Mucosa of descending colon (tissue), 3 donors: ENCODE results near the gene CHGA. TPM values are rescaled to one million over a fixed set of nuclear protein-coding genes. Genes with fewer than 3 reads are reported as not detected.

Source experiments
- ATAC-seq: fragments of 200-7000 bp; cut with Tn5 transposase; one replicate; pipeline ENCODE4 v1.9.1; 2020; ENCODE audit warnings: mild to moderate bottlenecking, moderate library complexity
- DNase-seq, 3 donors: peaks; one replicate each; pipeline ENCODE4 v3.0.0-alpha.2; 2020
- H3K36me3 ChIP-seq: fragments of 200-600 bp; one replicate; pipeline ENCODE4 v1.8.0; 2021; ENCODE audit warnings: low read depth, mild to moderate bottlenecking
- H3K4me1 ChIP-seq: fragments of 200-600 bp; one replicate; pipeline ENCODE4 v1.8.0; 2021; ENCODE audit warnings: low read depth, mild to moderate bottlenecking
- H3K4me3 ChIP-seq: fragments of 200-600 bp; one replicate; pipeline ENCODE4 v1.8.0; 2021; ENCODE audit warnings: mild to moderate bottlenecking
- H3K9me3 ChIP-seq: fragments of 200-600 bp; one replicate; pipeline ENCODE4 v1.8.0; 2021; ENCODE audit warnings: mild to moderate bottlenecking
- intact Hi-C, 2 donors: fragments of 100-400 bp; cut with DNase I in 1 of 2; cut with micrococcal nuclease in 1 of 2; formaldehyde crosslinking; loops; one replicate each; pipeline versions ENCODE4 v1.11.0 to v1.11.1; 2022; cut with DNase I, micrococcal nuclease
- total RNA-seq, 3 donors: library from RNA; stranded (reverse); fragmentation: NEBNext Ultra II Directional in 2 of 3; extraction: Animal tissue kit (Norgen Biotek cat#: 25700) in 2 of 3; gene quantifications; one replicate each; pipeline versions ENCODE4 v1.2.1 to v1.2.4, GENCODE V29; 2021 to 2023
- TF ChIP-seq, protein P1 (sequence below): fragments of 200-600 bp; IDR thresholded peaks from one replicate; pipeline ENCODE4 v1.8.0; 2022; ENCODE audit warnings: antibody characterized with exemption, mild to moderate bottlenecking
- donor health status: DM: no; HTN: no; CAD: no; lungs with moderate emphysema.
- donor health status: DM: no; HTN: no; CAD: no.
- donor health status: DM: no; HTN: yes; CAD: no.

Gene CHGA
- total RNA-seq, 3 donors from 2014 or later, result 39.1 to 236 (median 187) TPM

DNA sequence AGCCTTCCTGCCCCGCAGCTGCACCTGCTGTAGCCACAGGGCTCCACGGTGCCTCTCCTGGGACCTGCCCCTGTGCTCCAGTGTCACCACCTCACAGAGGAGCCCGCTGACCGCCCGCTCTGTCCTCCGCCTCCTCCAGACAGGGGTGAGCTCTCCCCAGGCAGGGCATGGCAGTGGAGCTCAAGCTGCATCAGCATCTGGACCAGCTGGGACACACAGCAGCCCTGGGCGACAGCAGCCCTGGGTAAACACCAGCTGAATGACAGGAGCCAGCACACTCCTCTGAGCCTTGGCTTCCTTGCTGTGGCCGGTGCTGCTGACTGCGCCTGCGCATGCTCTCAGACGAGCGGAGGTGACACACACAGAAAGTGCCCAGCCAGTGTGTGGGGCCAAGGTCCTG lies 22.0 kb downstream of the CHGA start:
- TF ChIP-seq, protein P1, sequence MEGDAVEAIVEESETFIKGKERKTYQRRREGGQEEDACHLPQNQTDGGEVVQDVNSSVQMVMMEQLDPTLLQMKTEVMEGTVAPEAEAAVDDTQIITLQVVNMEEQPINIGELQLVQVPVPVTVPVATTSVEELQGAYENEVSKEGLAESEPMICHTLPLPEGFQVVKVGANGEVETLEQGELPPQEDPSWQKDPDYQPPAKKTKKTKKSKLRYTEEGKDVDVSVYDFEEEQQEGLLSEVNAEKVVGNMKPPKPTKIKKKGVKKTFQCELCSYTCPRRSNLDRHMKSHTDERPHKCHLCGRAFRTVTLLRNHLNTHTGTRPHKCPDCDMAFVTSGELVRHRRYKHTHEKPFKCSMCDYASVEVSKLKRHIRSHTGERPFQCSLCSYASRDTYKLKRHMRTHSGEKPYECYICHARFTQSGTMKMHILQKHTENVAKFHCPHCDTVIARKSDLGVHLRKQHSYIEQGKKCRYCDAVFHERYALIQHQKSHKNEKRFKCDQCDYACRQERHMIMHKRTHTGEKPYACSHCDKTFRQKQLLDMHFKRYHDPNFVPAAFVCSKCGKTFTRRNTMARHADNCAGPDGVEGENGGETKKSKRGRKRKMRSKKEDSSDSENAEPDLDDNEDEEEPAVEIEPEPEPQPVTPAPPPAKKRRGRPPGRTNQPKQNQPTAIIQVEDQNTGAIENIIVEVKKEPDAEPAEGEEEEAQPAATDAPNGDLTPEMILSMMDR, result no peak
- H3K9me3 ChIP-seq, result no peaks in the 10 kb centered on the region
- no peak overlapping the region for H3K4me3 ChIP-seq
- intact Hi-C loops, result no loop called here
- DNase-seq (no peak), ATAC-seq (no peak)
- no peaks in the 10 kb centered on the region for H3K36me3 ChIP-seq
- peaks cover 4% of the 10 kb centered on the region for H3K4me1 ChIP-seq

DNA sequence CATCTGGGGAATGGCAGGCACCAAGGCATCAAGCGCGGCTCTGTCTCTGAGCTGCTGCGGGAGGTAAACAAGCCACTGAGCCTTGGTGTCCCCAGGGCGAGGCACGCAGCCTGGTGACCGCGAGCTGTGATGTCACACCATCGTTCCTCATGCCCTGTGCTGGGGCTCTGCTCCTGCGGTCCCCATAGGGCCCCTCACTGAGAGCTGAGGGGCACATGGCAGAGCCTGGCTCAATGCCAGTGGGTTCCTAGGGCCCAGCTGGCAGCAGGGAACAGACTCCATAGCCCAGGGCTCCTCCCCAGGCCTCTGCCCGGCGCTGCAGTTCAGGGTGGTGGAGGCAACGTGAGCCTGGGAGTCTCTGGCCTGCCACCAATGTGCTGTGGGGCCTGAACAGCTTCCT lies 22.6 kb downstream of the CHGA start:
- TF ChIP-seq, protein P1, result no peak
- intact Hi-C loops, result no loop called here
- Histone ChIP-seq H3K9me3 (no peaks in the 10 kb centered on the region), H3K4me1 (peaks cover 4% of the 10 kb centered on the region), H3K36me3 (no peaks in the 10 kb centered on the region), H3K4me3 (no peak overlapping the region)
- ATAC-seq, result no peak
- peak in 1 of 3 donors; percentile 44 for DNase-seq

DNA sequence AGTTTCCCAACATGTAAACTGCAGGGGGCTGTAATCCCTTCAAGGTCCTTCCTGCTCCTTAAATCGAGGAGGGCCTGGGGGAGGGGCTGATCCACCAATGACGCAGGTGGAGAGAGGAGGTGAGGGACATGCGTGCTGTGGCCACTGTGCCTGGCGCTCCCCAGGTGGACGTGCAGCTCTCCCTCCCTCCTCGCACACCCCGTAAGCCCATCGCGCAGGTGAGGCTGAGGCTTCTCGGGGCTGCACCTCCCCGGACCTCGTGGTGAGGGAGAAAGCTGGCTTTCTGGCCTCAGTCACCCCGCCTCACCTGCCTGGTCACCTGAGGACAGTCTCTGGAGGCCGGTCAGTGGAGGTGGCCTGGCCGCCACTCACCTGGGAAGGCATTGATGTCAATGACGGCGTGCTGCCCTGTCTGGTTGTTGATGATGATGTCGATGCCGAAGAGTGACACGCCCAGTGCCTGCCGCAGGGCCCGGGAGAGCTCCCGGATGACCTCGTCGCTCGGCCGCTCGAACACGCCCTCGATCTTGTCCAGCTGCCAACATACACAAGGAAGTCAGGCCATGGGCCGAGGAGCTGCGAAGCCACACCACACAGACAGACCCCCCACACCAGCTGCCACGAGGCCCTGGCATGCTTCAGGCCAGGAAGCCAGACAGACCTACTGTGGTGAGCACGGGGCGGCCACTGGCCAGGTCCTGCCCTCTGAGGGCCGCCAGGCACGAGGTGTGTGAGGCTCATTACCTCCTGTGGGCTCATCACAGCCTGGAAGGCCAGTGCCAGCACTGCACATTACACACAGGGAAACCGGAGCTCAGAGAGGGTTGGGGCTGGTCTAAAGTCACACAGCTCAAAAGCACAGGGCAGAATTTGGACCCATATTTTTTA lies 23.3 kb downstream of the CHGA start:
- intact Hi-C loops, result no loop called here
- TF ChIP-seq, protein P1, result no peak
- H3K4me3 ChIP-seq, result no peak overlapping the region
- H3K9me3 ChIP-seq, result no peaks in the 10 kb centered on the region
- H3K36me3 ChIP-seq, result no peaks in the 10 kb centered on the region
- ATAC-seq, result peak; percentile 95
- peak; percentile 89 to 93 (median 91) for DNase-seq
- H3K4me1 ChIP-seq, result peaks cover 4% of the 10 kb centered on the region

DNA sequence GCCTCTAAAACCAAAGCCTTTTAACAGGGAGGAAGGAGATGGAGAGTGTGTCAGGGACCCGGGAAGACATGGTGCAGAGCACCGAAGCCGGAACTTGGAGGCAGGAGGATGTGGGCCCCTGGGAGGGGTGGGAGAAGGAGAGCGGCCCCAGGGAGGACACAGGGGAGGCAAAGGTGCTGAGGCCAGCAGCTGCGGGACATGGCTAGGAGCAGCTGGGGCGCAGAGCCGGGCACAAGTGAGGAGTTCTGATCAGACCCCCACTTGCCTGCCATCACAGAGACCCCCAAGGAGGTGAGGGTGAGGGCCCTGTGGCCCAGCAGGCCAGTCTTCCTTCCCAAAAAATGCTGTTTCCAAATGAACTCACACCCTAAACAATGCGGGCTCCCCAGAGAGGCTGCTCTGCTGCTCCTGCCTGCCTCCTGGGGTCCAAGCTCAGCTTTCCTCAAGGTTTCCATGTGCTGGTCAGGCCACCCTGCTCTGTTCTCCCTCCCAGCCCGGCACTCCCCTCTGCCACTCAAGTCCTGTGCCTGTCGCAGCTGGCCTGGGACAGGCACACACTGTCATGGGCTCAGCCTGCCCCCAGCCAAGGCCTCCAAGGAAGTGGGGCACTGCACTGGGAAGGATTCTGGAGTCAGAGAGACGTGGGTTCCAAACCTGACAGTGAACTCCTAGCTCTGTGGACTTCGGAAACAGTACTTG lies 24.0 kb downstream of the CHGA start:
- no peak overlapping the region for H3K4me3 ChIP-seq
- TF ChIP-seq, protein P1, result no peak
- intact Hi-C loops, result no loop called here
- H3K36me3 ChIP-seq, result no peaks in the 10 kb centered on the region
- ATAC-seq, result no peak
- DNase-seq, result peak in 1 of 3 donors; percentile 41
- H3K9me3 ChIP-seq, result no peaks in the 10 kb centered on the region
- peaks cover 4% of the 10 kb centered on the region for H3K4me1 ChIP-seq

DNA sequence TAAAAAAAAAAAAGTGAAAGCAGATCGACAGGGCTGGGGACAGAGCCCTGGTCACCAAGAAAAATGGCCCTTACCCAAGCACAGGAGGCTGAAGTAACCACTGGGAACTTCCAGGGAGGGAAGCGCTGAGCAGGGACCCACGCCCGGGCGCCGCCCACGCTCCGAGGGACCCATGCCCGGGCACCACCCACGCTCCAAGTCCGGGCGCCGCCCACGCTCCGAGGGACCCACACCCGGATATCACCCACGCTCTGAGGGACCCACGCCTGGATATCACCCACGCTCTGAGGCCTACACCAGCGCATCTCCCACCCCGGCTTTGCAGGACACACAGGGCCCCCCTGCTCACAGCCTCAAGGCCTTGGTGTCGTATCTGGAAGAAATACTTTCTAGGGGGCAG lies 25.7 kb downstream of the CHGA start:
- H3K36me3 ChIP-seq, result no peaks in the 10 kb centered on the region
- H3K4me3 ChIP-seq, result no peak overlapping the region
- no peaks in the 10 kb centered on the region for H3K9me3 ChIP-seq
- intact Hi-C loops, result no loop called here
- peak in 1 of 3 donors; percentile 55 for DNase-seq
- ATAC-seq, result no peak
- TF ChIP-seq, protein P1, result no peak
- H3K4me1 ChIP-seq, result peaks cover 4% of the 10 kb centered on the region
